Measurements from ENCODE around the gene ZDHHC23.

- TF ChIP-seq, protein P1, sequence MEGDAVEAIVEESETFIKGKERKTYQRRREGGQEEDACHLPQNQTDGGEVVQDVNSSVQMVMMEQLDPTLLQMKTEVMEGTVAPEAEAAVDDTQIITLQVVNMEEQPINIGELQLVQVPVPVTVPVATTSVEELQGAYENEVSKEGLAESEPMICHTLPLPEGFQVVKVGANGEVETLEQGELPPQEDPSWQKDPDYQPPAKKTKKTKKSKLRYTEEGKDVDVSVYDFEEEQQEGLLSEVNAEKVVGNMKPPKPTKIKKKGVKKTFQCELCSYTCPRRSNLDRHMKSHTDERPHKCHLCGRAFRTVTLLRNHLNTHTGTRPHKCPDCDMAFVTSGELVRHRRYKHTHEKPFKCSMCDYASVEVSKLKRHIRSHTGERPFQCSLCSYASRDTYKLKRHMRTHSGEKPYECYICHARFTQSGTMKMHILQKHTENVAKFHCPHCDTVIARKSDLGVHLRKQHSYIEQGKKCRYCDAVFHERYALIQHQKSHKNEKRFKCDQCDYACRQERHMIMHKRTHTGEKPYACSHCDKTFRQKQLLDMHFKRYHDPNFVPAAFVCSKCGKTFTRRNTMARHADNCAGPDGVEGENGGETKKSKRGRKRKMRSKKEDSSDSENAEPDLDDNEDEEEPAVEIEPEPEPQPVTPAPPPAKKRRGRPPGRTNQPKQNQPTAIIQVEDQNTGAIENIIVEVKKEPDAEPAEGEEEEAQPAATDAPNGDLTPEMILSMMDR (IDR thresholded peaks at IDR 0.05): no peak
- no peak for TF ChIP-seq POLR2A (IDR thresholded peaks at IDR 0.05)
Observed at GRCh38 chr3:113946831-113947230, 982 bp upstream of the ZDHHC23 start.
